Transverse colon (tissue), 4 donors: ENCODE data around the gene GARIN3. TPM values are rescaled to one million over a fixed set of nuclear protein-coding genes. Genes with fewer than 3 reads are reported as not detected.
A peak's percentile ranks its signal among the peaks of the same experiment; 100 is the strongest.

Experiments used
- DNase-seq: peaks from one replicate; pipeline ENCODE4 v3.0.0-alpha.2; 2019
- H3K27ac ChIP-seq, 4 donors: fragments of 200-600 bp; sonication (generic); 2 replicates each; pipeline ENCODE4 v1.5.1; 2016 to 2018; ENCODE audit warnings: inconsistent platforms in 4 of 4
- H3K27me3 ChIP-seq: fragments of 200-600 bp; sonication (generic); 2 replicates; pipeline ENCODE4 v1.5.1; 2017; ENCODE audit warnings: inconsistent platforms
- H3K36me3 ChIP-seq, 4 donors: fragments of 200-600 bp; sonication (generic); 2 replicates each; pipeline ENCODE4 v1.5.1; 2017 to 2019; ENCODE audit warnings: inconsistent platforms in 4 of 4
- H3K4me1 ChIP-seq, 4 donors: fragments of 200-600 bp; sonication (generic); 2 replicates each; pipeline ENCODE4 v1.5.1; 2017 to 2020; ENCODE audit warnings: inconsistent platforms in 4 of 4
- H3K4me3 ChIP-seq, 4 donors: fragments of 200-600 bp; sonication (generic); 1 replicate in 1 of 4; 2 replicates in 3 of 4; pipeline versions ENCODE4 v1.5.1 to v1.6.1; 2017 to 2019; ENCODE audit warnings: inconsistent platforms in 4 of 4
- H3K9me3 ChIP-seq, 2 donors: fragments of 200-600 bp; sonication (generic); 2 replicates each; pipeline ENCODE4 v1.5.1; 2017 to 2019; ENCODE audit warnings: inconsistent platforms in 2 of 2
- EP300 ChIP-seq: sonication (generic); formaldehyde crosslinking; IDR thresholded peaks from one replicate; pipeline ENCODE4 v1.6.1; 2017; ENCODE audit warnings: antibody characterized with exemption, low read depth
- POLR2A ChIP-seq: fragments of 450-650 bp; IDR thresholded peaks from one replicate; pipeline ENCODE4 v1.6.1; 2016; ENCODE audit warnings: antibody characterized with exemption, mild to moderate bottlenecking, moderate library complexity
- POLR2AphosphoS5 ChIP-seq, 3 donors: sonication (generic); formaldehyde crosslinking; IDR thresholded peaks; one replicate each; pipeline ENCODE4 v1.6.1; 2016; ENCODE audit warnings: antibody characterized with exemption in 3 of 3
- WGBS, 2 donors: methylation state at CpG; one replicate each; pipeline ENCODE4 v1.1.5; 2018; ENCODE audit warnings: low coverage in 1 of 2; 5-methylcytosine and 5-hydroxymethylcytosine counted together
- in situ Hi-C, 4 donors: fragments of 200-750 bp; cut with MboI; loops; one replicate each; pipeline versions ENCODE4 v1.15.0 to v1.15.1; 2017; ENCODE audit warnings: low sequenced_read_pairs in 3 of 4, low pct_ligation_motif_present in 1 of 4, low pct_unique_long_range_greater_than_20kb in 1 of 4
- intact Hi-C: fragments of 100-400 bp; cut with DNase I; formaldehyde crosslinking; loops from one replicate; pipeline ENCODE4 v1.15.1; 2023; ENCODE audit warnings: low total_unique reads
- total RNA-seq, 4 donors: library from RNA; depleted of rRNA; stranded (reverse); fragments of >200 nt; gene quantifications; one replicate each; pipeline ENCODE4 v1.1.0, GENCODE V29; 2016
- TF ChIP-seq, protein P1 (sequence below), 5 experiments: fragments of 200-600 bp in 3 of 5; fragments of 450-650 bp in 2 of 5; sonication (generic) in 3 of 5; IDR thresholded peaks; 1 replicate in 2 of 5; 2 replicates in 3 of 5; pipeline ENCODE4 v1.5.1; 2016 to 2017; ENCODE audit warnings: antibody characterized with exemption in 5 of 5, inconsistent platforms in 3 of 5, mild to moderate bottlenecking in 2 of 5, moderate library complexity in 1 of 5

The GARIN3 gene
- total RNA-seq, 4 donors from 2014 or later = not detected

DNA sequence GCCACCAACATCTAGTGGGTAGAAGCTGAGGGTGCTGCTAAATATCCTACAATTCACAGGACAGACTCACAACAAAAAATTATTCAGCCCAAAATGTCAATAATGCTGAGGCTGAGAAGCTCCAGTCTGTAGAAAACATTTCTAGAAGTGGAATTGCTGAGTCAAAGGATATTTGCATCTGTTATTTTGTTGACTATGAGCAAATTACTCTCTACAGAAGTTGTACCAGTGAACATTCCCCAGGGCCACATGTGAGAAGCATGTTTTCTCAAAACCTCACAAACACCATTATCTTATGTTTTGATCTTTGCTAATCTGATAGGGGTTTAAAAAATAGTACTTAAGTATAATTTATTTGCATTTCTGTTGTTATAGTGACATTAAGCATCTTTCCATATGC lies 30.0 kb upstream of the GARIN3 start:
- Histone ChIP-seq H3K9me3 (no peaks in the 10 kb centered on the region), H3K4me3 (no peak overlapping the region), H3K27me3 (no peaks in the 10 kb centered on the region), H3K4me1 (no peaks in the 10 kb centered on the region), H3K36me3 (no peaks in the 10 kb centered on the region), H3K27ac (no peak overlapping the region)
- no peak for TF ChIP-seq POLR2A
- TF ChIP-seq POLR2AphosphoS5 (IDR thresholded peaks at IDR 0.05) = no peak
- TF ChIP-seq, protein P1, sequence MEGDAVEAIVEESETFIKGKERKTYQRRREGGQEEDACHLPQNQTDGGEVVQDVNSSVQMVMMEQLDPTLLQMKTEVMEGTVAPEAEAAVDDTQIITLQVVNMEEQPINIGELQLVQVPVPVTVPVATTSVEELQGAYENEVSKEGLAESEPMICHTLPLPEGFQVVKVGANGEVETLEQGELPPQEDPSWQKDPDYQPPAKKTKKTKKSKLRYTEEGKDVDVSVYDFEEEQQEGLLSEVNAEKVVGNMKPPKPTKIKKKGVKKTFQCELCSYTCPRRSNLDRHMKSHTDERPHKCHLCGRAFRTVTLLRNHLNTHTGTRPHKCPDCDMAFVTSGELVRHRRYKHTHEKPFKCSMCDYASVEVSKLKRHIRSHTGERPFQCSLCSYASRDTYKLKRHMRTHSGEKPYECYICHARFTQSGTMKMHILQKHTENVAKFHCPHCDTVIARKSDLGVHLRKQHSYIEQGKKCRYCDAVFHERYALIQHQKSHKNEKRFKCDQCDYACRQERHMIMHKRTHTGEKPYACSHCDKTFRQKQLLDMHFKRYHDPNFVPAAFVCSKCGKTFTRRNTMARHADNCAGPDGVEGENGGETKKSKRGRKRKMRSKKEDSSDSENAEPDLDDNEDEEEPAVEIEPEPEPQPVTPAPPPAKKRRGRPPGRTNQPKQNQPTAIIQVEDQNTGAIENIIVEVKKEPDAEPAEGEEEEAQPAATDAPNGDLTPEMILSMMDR (IDR thresholded peaks at IDR 0.05) = no peak
- no peak for TF ChIP-seq EP300
- no peak for DNase-seq
- in situ Hi-C loops = no loop called here
- intact Hi-C loops = no loop called here

DNA sequence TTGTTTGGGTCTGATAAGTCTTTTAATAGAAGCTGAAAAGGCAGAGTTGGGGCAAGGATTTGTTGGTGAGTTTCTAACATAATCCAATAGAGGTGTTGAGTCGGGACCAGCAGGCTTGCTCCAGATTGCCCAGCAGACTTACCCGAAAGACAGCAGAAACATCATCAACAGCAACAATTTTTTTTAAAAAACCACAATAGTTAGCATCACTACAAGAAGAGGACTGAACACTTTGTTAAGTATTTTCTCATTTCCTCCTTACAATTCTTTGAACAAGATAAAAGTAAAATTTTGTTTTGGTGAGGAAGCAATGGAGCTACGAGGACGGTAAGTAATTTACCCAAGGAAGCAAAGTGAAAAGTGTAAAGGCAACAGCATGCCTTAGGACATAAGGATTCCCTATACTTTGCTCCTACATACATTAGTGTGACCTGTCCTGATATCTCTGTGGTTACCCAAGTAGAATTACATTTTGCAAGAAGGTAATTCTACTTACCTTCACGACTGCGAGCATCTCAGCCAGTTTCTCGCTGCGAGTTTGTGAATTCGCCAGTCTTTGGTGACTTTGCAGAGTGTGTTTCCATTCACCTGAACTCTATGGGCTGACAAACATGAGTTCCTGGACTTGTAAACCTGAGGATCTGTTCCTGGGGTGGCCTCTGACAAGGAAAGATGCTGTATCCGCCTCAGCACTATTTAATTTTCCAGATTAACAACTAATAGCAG lies 27.8 kb upstream of the GARIN3 start:
- no peaks in the 10 kb centered on the region for H3K27me3 ChIP-seq
- 75 to 88% methylated on average over 9 to 10 of the region's 10 CpGs for WGBS, 2 donors
- H3K9me3 ChIP-seq = no peaks in the 10 kb centered on the region
- in situ Hi-C loops = no loop called here
- no peaks in the 10 kb centered on the region for H3K36me3 ChIP-seq
- no peak overlapping the region for H3K4me3 ChIP-seq
- H3K27ac ChIP-seq = peak overlapping the region; percentile 6 to 48 (median 24)
- intact Hi-C loops = no loop called here
- TF ChIP-seq, protein P1 (IDR thresholded peaks at IDR 0.05) = no peak
- no peak for TF ChIP-seq POLR2A
- TF ChIP-seq POLR2AphosphoS5 (IDR thresholded peaks at IDR 0.05) = no peak
- no peak for TF ChIP-seq EP300
- H3K4me1 ChIP-seq = no peaks in the 10 kb centered on the region
- DNase-seq = no peak

DNA sequence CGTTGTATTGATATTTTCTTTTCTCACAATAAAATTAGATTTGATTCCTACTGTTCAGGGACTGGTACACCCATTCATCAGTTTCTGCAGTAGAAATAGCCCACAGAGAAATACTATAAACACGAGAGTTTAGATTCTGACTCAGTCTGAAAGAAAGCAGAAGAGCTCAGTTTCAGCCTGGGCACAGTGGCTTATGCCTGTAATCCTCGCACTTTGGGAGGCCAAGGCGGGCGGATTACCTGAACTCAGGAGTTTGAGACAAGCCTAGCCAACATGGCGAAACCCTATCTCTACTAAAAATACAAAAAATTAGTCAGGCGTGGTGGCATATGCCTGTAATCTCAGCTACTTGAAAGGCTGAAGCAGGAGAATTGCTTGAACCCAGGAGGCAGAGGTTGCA lies 23.2 kb upstream of the GARIN3 start:
- no peaks in the 10 kb centered on the region for H3K36me3 ChIP-seq
- H3K27ac ChIP-seq = no peak overlapping the region
- no peaks in the 10 kb centered on the region for H3K4me1 ChIP-seq
- no peak for DNase-seq
- intact Hi-C loops (no loop called here), in situ Hi-C loops (no loop called here)
- H3K27me3 ChIP-seq = no peaks in the 10 kb centered on the region
- no peaks in the 10 kb centered on the region for H3K9me3 ChIP-seq
- TF ChIP-seq, protein P1 (IDR thresholded peaks at IDR 0.05) = no peak
- TF ChIP-seq POLR2A = no peak
- no peak for TF ChIP-seq EP300
- no peak for TF ChIP-seq POLR2AphosphoS5 (IDR thresholded peaks at IDR 0.05)
- H3K4me3 ChIP-seq = no peak overlapping the region
- WGBS, 2 donors = 64 to 72% methylated on average over 2 to 7 of the region's 7 CpGs

DNA sequence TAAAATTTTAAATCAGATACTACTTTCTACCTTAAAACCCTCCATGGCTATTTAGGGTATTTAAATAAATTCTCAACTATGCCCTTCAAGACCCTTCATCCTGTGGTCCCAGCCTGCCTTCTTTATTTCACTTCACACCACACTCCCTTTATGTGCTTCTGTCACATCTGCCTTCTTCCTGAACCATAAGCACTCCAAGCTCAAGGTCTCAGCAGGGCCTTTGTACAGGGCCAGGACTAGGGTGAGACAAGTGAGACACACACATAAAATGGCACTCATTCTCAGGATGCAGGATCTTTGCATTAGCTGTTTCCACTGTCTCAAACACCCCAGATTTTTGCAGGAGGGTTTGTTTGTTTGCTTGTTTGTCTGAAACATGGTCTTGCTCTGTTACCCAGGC lies 22.2 kb upstream of the GARIN3 start:
- intact Hi-C loops = no loop called here

More for the DNA sequence above, 22.2 kb upstream of the GARIN3 start:
- no peak overlapping the region for H3K4me3 ChIP-seq
- H3K36me3 ChIP-seq = no peaks in the 10 kb centered on the region
- no peaks in the 10 kb centered on the region for H3K4me1 ChIP-seq
- no peaks in the 10 kb centered on the region for H3K9me3 ChIP-seq
- no peak overlapping the region for H3K27ac ChIP-seq
- in situ Hi-C loops = no loop called here
- no peak for DNase-seq
- TF ChIP-seq POLR2A (no peak), POLR2AphosphoS5 (IDR thresholded peaks at IDR 0.05) (no peak)
- TF ChIP-seq, protein P1 (IDR thresholded peaks at IDR 0.05) = no peak
- H3K27me3 ChIP-seq = no peaks in the 10 kb centered on the region
